LHCN-M2 (cell line): Measurements from ENCODE around the gene METTL21A. TPM values are rescaled to one million over a fixed set of nuclear protein-coding genes. Genes with fewer than 3 reads are reported as not detected.
"Not testable (repeated sequence)": the region's sequence is repeated elsewhere in the genome, so short reads cannot be mapped to it uniquely, and the experiment has no call there.

ENCODE experiments used
- DNase-seq: peaks from one replicate; pipeline ENCODE4 v3.0.0-alpha.2; 2012; ENCODE audit warnings: low read depth
- polyA plus RNA-seq: library from polyadenylated mRNA; unstranded; fragments of >200 nt; gene quantifications from one replicate; pipeline ENCODE4 v1.2.1, GENCODE V29; 2012; ENCODE audit warnings: missing spikeins
- total RNA-seq: library from RNA; depleted of rRNA; stranded (reverse); fragments of >200 nt; gene quantifications from 2 replicates; pipeline ENCODE4 v1.2.3, GENCODE V29; 2014; rRNA removed

METTL21A gene
- total RNA-seq = 16.4 and 21.1 TPM in 2 replicates
- polyA plus RNA-seq = 6.1 TPM

DNA sequence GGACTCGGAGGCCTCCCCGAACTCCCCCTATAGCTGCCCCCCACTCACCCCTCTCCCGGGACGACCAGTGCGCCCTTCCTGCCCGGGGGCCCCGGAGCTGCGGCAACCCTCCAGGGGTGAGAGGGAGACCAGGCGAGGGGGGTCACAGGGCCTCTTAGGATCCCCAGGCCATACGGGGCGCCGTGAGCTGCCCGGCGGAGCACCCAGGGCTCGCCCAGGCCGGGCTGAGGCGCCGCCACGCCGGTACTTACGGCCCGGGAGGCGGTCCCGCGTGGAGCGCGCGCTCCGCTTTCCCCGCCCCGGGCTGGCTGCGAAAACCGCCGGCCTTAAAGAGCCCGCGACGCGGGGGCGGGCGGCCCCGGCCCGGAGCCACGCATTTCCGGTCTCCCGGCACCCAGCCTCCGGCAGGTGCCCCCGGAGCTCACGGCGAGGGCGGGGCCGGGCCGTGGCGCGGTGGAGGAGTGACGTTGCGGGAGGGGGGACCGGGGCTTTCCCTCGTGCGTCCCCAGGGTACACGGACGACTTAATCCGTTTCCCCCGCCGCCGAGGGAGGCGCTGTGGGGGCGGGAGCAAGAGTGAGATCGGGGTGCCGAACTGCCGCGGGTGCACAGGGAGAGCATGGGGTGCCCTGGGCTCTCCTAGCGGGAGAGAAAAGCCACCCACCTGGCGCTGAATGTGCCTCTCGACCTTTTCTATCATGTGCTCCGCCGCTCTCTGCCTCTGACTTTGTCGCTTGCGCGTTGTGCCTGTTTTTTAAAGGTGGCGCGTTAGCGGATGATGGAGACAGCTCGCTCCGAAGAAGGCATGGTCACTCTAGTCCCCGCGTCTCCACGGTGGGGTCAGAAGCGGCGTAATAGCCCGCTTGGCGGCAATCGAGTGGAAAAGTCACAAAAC is at the start of gene METTL21A:
Gene METTL21A (minus strand): TSS at position 381 of the 894 bp plus-strand sequence. CDS start 1,019 bp downstream, outside the sequence.
- DNase-seq = peak; percentile 83

DNA sequence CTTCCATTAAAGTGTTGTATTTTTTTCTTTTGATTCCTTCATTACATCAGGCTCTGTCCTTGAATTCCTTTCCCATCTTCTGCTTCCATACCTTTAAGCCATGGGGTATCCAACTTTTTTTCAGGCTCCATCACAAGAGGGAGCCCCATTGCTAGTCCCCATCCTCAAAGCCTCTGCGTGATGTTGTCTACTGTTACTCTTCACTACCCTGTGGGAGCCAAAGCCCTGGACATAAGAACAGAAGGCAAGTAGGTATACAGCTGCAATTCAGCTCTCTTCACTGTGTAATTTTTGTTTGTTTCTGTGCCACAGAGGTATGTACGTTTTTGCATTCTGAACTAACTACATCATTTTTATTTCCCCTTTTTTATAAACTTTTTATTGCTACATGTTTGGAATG is 49.6 kb upstream of the METTL21A start:
- DNase-seq = no peak

GRCh38 chr2:207674266-207674774 is 49.1 kb upstream of the METTL21A start:
- DNase-seq = no peak

DNA sequence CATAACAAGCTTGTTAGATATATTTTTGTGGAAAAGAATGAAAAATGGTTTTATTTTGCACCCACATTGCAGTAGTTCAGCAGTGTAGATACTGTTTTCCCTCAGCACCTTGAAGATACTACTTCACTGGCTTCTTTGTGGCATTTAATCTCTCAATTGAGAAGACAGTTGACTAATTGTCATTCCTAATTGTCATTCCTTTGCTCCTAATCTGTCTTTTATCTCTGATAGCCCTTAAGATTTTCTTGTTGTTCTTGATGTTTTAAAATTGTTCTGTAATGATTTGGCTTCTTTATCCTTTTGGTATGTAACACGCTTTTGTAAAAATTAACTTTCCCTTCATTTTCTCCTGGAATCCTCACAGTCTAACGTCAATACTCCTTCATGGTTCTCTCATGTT is 48.2 kb upstream of the METTL21A start:
- DNase-seq = no peak

- no peak for DNase-seq
Observed at GRCh38 chr2:207670887-207671286, 45.7 kb upstream of the METTL21A start.

DNA sequence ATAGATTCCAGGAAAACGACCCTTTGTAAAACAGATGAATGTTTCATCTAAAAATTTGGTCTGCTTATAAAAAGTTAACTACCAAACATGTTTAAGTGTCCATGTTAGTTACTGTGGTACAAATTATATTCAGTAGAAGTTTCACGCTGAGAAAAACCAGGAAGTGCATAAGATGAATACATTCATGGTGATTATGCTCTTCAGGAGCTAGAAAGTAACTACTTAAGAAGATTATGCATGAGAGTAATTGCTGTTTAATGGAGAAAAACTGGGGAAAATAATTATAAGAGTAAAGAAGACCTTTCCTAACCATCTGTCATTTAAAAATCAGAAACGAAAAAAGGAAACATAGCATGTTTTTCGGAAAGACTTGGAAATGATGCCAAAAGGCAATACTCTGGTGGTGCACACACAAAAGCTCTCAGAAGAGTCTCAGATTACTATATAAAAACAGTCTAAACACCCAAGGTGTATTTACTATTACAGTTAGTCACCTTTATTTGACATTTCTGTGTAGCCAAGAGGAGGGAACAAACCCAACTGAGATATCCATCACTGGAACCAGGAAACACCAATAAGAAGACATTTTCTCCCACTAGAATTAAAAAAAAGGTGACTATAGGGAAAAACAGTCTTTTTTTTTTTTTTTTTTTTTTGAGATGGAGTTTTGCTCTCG is 38.8 kb upstream of the METTL21A start:
- no peak for DNase-seq

DNA sequence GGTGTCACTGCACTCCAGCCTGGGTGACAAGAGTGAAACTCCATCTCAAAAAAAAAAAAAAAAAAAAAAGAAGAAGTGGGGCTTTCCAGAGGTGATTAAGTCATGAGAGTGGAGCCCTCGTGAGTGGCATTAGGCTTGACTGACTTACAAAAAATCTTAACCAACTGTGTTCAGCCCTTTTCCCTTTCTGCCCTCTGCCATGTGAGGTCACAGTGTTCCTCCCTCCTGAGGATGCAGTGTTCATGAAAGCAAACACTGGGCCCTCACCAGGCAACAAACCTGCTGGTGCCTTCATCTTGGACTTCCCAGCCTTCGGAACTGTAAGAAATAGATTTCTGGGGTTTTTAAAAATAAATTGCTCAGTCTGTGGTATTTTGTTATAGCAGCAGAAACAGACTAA is 37.0 kb upstream of the METTL21A start:
- DNase-seq = no peak

- no peak for DNase-seq
Observed at GRCh38 chr2:207660994-207661393, 35.8 kb upstream of the METTL21A start.

DNA sequence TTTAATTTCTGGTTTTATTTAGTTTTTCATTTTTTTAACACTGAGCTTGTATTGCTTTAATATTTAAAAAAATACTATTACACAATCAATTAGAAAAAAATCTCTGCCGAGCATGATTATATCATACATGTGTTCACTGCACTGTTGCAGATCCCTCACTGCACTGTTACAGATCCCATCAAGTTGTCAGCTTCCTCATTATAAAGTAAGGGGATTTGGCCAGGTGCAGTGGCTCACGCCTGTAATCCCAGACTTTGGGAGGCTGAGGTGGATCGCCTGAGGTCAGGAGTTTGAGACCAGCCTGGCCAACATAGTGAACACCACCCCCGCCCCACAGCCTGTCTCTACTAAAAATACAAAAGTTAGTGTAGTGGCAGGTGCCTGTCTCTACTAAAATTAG is 33.0 kb upstream of the METTL21A start:
- no peak for DNase-seq

DNA sequence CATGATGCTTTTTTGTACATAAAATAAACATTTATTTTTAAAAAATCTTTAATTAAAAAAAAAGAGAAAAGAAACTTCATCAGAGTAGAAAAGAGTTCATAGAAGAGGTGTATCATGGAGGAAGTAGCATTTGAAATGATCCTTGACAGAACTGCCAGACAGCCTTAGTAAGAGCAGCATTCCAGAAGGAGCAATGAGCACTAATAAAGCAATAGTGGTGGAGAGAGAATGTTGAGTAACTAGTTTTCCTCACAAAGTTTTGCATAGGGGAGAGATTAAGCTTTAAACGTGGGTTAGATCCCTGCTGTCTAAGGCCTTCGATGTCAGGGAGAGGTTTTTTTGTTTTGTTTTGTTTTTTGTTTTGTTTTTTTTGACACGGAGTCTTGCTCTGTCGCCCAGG is 29.8 kb upstream of the METTL21A start:
- no peak for DNase-seq

GRCh38 chr2:207646582-207646981 is 21.4 kb upstream of the METTL21A start:
- DNase-seq = not testable (repeated sequence)

DNA sequence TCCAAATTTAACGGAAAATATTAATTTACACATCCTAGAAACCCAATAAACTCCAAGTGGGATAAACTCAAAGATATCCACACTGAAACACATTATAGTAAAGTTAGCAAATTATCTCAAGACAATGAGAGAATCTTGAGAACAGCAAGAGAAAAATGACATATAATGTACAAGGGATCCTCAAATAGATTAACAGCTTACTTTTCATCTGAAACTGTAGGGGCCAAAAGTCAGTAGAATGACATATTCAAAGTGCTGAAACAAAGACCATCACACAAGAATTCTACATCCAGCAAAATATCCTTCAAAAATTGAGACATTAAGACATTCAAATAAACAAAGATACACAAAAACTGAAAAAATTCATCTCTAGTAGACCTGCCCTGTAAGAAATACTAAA is 18.7 kb upstream of the METTL21A start:
- no peak for DNase-seq

- no peak for DNase-seq
Observed at GRCh38 chr2:207640661-207641060, 15.5 kb upstream of the METTL21A start.

DNA sequence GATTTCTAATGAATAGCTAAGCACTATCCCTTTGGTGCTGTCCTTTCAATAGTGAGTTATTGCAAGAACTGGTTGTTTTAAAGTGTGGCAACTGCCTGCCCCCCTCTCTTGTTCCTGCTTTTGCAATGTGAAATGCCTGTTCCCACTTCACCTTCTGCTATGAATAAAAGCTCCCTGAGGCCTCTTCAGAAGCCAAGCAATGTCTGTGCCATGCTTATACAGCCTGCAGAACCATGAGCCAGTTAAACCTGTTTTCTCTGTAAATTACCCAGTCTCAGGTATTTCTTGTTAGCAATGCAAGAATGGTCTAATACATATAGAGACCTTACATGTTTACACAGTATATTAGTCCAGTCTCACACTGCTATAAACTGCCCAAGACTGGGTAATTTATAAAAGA is 15.0 kb upstream of the METTL21A start:
- no peak for DNase-seq

DNA sequence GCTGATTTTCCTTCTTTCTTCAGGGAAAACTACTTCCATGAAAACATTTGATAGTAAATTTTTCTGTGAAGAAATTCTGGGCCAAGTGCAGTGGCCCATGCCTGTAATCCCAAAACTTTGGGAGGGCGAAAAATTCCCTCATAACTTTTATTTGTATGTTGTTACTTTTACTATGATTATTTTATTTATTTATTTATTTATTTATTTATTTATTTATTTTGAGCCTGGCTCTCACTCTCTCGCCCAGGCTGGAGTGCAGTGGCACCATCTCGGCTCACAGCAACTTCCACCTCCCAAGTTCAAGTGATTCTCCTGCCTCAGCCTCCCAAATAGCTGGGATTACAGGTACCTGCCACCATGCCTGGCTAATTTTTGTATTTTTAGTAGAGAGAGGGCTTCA is 14.1 kb upstream of the METTL21A start:
- DNase-seq = not testable (repeated sequence)

- no peak for DNase-seq
Observed at GRCh38 chr2:207635468-207636200, 10.4 kb upstream of the METTL21A start.

GRCh38 chr2:207633686-207634085 is 8.5 kb upstream of the METTL21A start:
- DNase-seq = no peak

GRCh38 chr2:207632575-207633493 is 7.6 kb upstream of the METTL21A start:
- DNase-seq = peak; percentile 47

DNA sequence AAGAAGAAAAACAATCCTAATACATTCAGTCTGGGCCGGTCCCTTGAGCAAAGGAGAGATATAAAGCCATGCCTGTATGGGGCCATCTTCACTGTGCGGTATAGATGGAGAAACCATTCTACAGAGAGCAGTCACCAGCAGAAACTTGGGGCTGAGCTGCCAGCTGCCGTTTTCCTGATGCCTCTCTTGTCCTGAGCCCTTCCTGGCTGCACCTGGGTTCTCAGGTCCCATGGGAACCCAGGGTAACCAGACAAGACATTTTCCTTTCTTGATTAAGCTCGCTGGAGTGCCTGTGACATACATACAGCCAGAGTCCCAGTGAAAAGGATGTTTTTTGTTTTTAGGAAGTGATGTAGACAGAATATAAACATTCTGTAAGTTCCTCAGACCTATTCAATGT is 5.3 kb upstream of the METTL21A start:
- no peak for DNase-seq

DNA sequence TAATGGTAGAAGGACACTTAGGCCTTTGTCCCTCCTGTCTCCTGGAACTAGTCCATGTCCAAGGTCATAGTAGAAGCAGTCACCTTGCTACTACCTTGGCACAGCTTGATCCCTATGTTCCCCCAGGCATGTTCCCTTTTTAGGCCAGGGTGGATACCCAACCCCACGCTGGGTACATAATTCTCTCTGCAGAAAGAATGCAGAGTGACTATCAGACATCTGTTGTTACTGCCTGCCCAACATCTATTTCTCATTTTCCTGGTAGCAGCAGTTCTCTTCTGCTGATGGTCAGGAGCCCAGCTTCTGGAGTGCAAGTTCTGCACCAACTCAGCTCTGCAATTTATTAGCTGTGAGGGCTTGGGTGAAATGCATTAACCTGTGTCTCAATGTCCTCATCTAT is 4.4 kb upstream of the METTL21A start:
- DNase-seq = no peak
